IPS DF 6.9 (cell line): Measurements from ENCODE around the gene SMARCAL1.

Source experiments
- DNase-seq: peaks from one replicate; pipeline ENCODE4 v3.0.0-alpha.2; 2013; ENCODE audit warnings: low read depth, low spot score
- H3K27ac ChIP-seq: one replicate; pipeline ENCODE4 v1.5.1; 2013; ENCODE audit warnings: low read length, control low read depth
- H3K27me3 ChIP-seq: 2 replicates; pipeline ENCODE4 v1.6.1; 2013; ENCODE audit warnings: mild to moderate bottlenecking, low read length; ENCODE audit not compliant: control insufficient read depth, insufficient read depth
- H3K36me3 ChIP-seq: 2 replicates; pipeline ENCODE4 v1.6.1; 2013; ENCODE audit warnings: low read length; ENCODE audit not compliant: control insufficient read depth, insufficient read depth
- H3K4me1 ChIP-seq: 2 replicates; pipeline ENCODE4 v1.6.1; 2013; ENCODE audit warnings: low read length; ENCODE audit not compliant: control insufficient read depth, insufficient read depth
- H3K4me3 ChIP-seq: 2 replicates; pipeline ENCODE4 v1.5.1; 2013; ENCODE audit warnings: mild to moderate bottlenecking, low read length
- H3K9me3 ChIP-seq: 2 replicates; pipeline ENCODE4 v1.6.1; 2013; ENCODE audit warnings: low read length, inconsistent platforms; ENCODE audit not compliant: control insufficient read depth, insufficient read depth
- WGBS: extraction: QIAGEN DNeasy Blood & Tissue Kit; methylation state at CpG from one replicate; pipeline ENCODE4 v1.1.7; 2013; ENCODE audit warnings: mixed read lengths, missing lambda C conversion rate; ENCODE audit not compliant: insufficient read length, insufficient coverage; 5-methylcytosine and 5-hydroxymethylcytosine counted together

The SMARCAL1 gene

GRCh38 chr2:216392945-216393840 is 19.1 kb upstream of the SMARCAL1 start:
- Histone ChIP-seq H3K4me3 (no peak overlapping the region; the same call in 1 of the 2 replicates), H3K4me1 (0 out of 2 replicates have a peak, but pooled peaks cover 2% of the 10 kb centered on the region), H3K9me3 (no peaks in the 10 kb centered on the region), H3K36me3 (no peaks in the 10 kb centered on the region), H3K27ac (no peak overlapping the region), H3K27me3 (no peaks in the 10 kb centered on the region)
- DNase-seq = no peak
- WGBS = no CpG with 5 or more reads among the region's 12 CpGs

- no CpG with 5 or more reads among the region's 6 CpGs for WGBS
- H3K36me3 ChIP-seq = no peaks in the 10 kb centered on the region
- H3K27ac ChIP-seq = no peak overlapping the region
- H3K4me3 ChIP-seq = no peak overlapping the region
- H3K4me1 ChIP-seq = peaks cover 4% of the 10 kb centered on the region; the same call in 1 of the 2 replicates
- no peak for DNase-seq
- H3K9me3 ChIP-seq = no peaks in the 10 kb centered on the region
- H3K27me3 ChIP-seq = no peaks in the 10 kb centered on the region
These were observed 17.4 kb upstream of the SMARCAL1 start for GRCh38 chr2:216394881-216395280.

GRCh38 chr2:216399621-216400020 is 12.7 kb upstream of the SMARCAL1 start:
- Histone ChIP-seq H3K27me3 (no peaks in the 10 kb centered on the region), H3K9me3 (no peaks in the 10 kb centered on the region), H3K4me1 (peaks cover 2% of the 10 kb centered on the region; the same call in 1 of the 2 replicates), H3K36me3 (no peaks in the 10 kb centered on the region), H3K27ac (no peak overlapping the region), H3K4me3 (no peak overlapping the region)
- no peak for DNase-seq
- no CpG with 5 or more reads among the region's 1 CpG for WGBS

- H3K9me3 ChIP-seq = no peaks in the 10 kb centered on the region
- H3K4me1 ChIP-seq = peaks cover 2% of the 10 kb centered on the region; the same call in 1 of the 2 replicates
- H3K4me3 ChIP-seq = no peak overlapping the region
- no peak for DNase-seq
- no peaks in the 10 kb centered on the region for H3K27me3 ChIP-seq
- no peaks in the 10 kb centered on the region for H3K36me3 ChIP-seq
- no peak overlapping the region for H3K27ac ChIP-seq
- no CpG with 5 or more reads among the region's 6 CpGs for WGBS
These were observed 9.5 kb upstream of the SMARCAL1 start for GRCh38 chr2:216402751-216403150.

- no CpG with 5 or more reads among the region's 5 CpGs for WGBS
- Histone ChIP-seq H3K9me3 (no peaks in the 10 kb centered on the region), H3K27me3 (no peaks in the 10 kb centered on the region), H3K4me3 (no peak overlapping the region), H3K4me1 (peaks cover under 1% of the 10 kb centered on the region; the same call in 1 of the 2 replicates), H3K27ac (no peak overlapping the region), H3K36me3 (no peaks in the 10 kb centered on the region)
- DNase-seq = no peak
These were observed 8.2 kb upstream of the SMARCAL1 start for GRCh38 chr2:216404010-216404618.

GRCh38 chr2:216405588-216405987 is 6.7 kb upstream of the SMARCAL1 start:
- H3K4me3 ChIP-seq = no peak overlapping the region
- H3K36me3 ChIP-seq = no peaks in the 10 kb centered on the region
- H3K4me1 ChIP-seq = no peaks in the 10 kb centered on the region
- WGBS = no CpG with 5 or more reads among the region's 7 CpGs
- no peaks in the 10 kb centered on the region for H3K9me3 ChIP-seq
- H3K27ac ChIP-seq = no peak overlapping the region
- H3K27me3 ChIP-seq = no peaks in the 10 kb centered on the region
- DNase-seq = no peak

- Histone ChIP-seq H3K9me3 (no peaks in the 10 kb centered on the region), H3K36me3 (no peaks in the 10 kb centered on the region), H3K27me3 (no peaks in the 10 kb centered on the region), H3K27ac (no peak overlapping the region), H3K4me3 (no peak overlapping the region), H3K4me1 (no peaks in the 10 kb centered on the region)
- no peak for DNase-seq
- no CpG with 5 or more reads among the region's 3 CpGs for WGBS
These were observed 5.5 kb upstream of the SMARCAL1 start for GRCh38 chr2:216406826-216407225.

- H3K27ac ChIP-seq = no peak overlapping the region
- H3K36me3 ChIP-seq = no peaks in the 10 kb centered on the region
- no peaks in the 10 kb centered on the region for H3K27me3 ChIP-seq
- H3K9me3 ChIP-seq = no peaks in the 10 kb centered on the region
- no CpG with 5 or more reads among the region's 11 CpGs for WGBS
- no peak overlapping the region for H3K4me3 ChIP-seq
- no peak for DNase-seq
- no peaks in the 10 kb centered on the region; the same call in 1 of the 2 replicates for H3K4me1 ChIP-seq
These were observed 3.6 kb upstream of the SMARCAL1 start for GRCh38 chr2:216408426-216409290.

GRCh38 chr2:216410550-216410949 is 1.7 kb upstream of the SMARCAL1 start:
- Histone ChIP-seq H3K27me3 (no peaks in the 10 kb centered on the region), H3K27ac (no peak overlapping the region), H3K9me3 (no peaks in the 10 kb centered on the region), H3K36me3 (no peaks in the 10 kb centered on the region), H3K4me3 (no peak overlapping the region), H3K4me1 (no peaks in the 10 kb centered on the region; the same call in 1 of the 2 replicates)
- WGBS = no CpG with 5 or more reads among the region's 7 CpGs
- no peak for DNase-seq

- Histone ChIP-seq H3K4me1 (no peaks in the 10 kb centered on the region; the same call in 1 of the 2 replicates), H3K4me3 (no peak overlapping the region), H3K27me3 (no peaks in the 10 kb centered on the region), H3K27ac (no peak overlapping the region), H3K36me3 (no peaks in the 10 kb centered on the region), H3K9me3 (no peaks in the 10 kb centered on the region)
- DNase-seq = no peak
- no CpG with 5 or more reads among the region's 5 CpGs for whole genome bisulfite sequencing
These were observed 1.6 kb downstream of the SMARCAL1 start for GRCh38 chr2:216413882-216414281.
